GM23338 (cell line): Measurements from ENCODE around the gene THSD7A. TPM values are rescaled to one million over a fixed set of nuclear protein-coding genes. Genes with fewer than 3 reads are reported as not detected.

ENCODE experiments used
- ATAC-seq: fragments of 200-7000 bp; cut with Tn5 transposase; 3 replicates; pipeline ENCODE4 v1.9.1; 2020
- DNase-seq: peaks from one replicate; pipeline ENCODE4 v3.0.0-alpha.2; 2015; ENCODE audit warnings: low spot score
- H2AFZ ChIP-seq: fragments of 200-600 bp; sonication (generic); 2 replicates; pipeline ENCODE4 v1.8.0; 2016; ENCODE audit warnings: antibody characterized with exemption, mild to moderate bottlenecking, moderate library complexity
- H3F3A ChIP-seq: fragments of 200-600 bp; sonication (generic); replicated peaks from 2 replicates; pipeline ENCODE4 v1.8.0; 2017; ENCODE audit warnings: antibody characterized with exemption, mixed run types, low read depth
- H3K27ac ChIP-seq: fragments of 200-600 bp; sonication (generic); 2 replicates; pipeline ENCODE4 v1.6.1; 2016; ENCODE audit warnings: low read depth
- H3K27me3 ChIP-seq: fragments of 200-600 bp; sonication (generic); 2 replicates; pipeline ENCODE4 v1.8.0; 2016; ENCODE audit warnings: mild to moderate bottlenecking, mixed run types, moderate library complexity; ENCODE audit not compliant: insufficient read depth
- H3K36me3 ChIP-seq: fragments of 200-600 bp; sonication (generic); 2 replicates; pipeline ENCODE4 v1.8.0; 2016; ENCODE audit warnings: mild to moderate bottlenecking; ENCODE audit not compliant: insufficient read depth
- H3K4me1 ChIP-seq: fragments of 200-600 bp; sonication (generic); 2 replicates; pipeline ENCODE4 v1.8.0; 2016; ENCODE audit warnings: mild to moderate bottlenecking, moderate library complexity; ENCODE audit not compliant: insufficient read depth
- H3K4me2 ChIP-seq: fragments of 200-600 bp; sonication (generic); 2 replicates; pipeline ENCODE4 v1.7.1; 2017; ENCODE audit warnings: mixed run types
- H3K4me3 ChIP-seq: fragments of 200-600 bp; sonication (generic); 2 replicates; pipeline ENCODE4 v1.6.1; 2016; ENCODE audit warnings: mixed run types
- H3K79me2 ChIP-seq: fragments of 200-600 bp; sonication (generic); replicated peaks from 2 replicates; pipeline ENCODE4 v1.8.0; 2017; ENCODE audit warnings: mild to moderate bottlenecking; ENCODE audit not compliant: insufficient read depth
- H3K9me2 ChIP-seq: fragments of 200-600 bp; sonication (generic); 2 replicates; pipeline ENCODE4 v1.8.0; 2017; ENCODE audit not compliant: insufficient read depth
- H4K20me1 ChIP-seq: fragments of 200-600 bp; sonication (generic); replicated peaks from 2 replicates; pipeline ENCODE4 v1.8.0; 2017; ENCODE audit warnings: mild to moderate bottlenecking; ENCODE audit not compliant: insufficient read depth
- H3K27ac Mint-ChIP-seq: 2 replicates; pipeline ENCODE4 v1.8.0; 2020; ENCODE audit warnings: inconsistent platforms, mild to moderate bottlenecking, moderate library complexity, mixed read lengths
- H3K27me3 Mint-ChIP-seq: 3 replicates; pipeline ENCODE4 v1.8.0; 2022; ENCODE audit warnings: low read depth, mild to moderate bottlenecking, moderate library complexity, mixed read lengths, inconsistent platforms; ENCODE audit not compliant: insufficient read depth, poor library complexity
- H3K36me3 Mint-ChIP-seq: 3 replicates; pipeline ENCODE4 v1.8.0; 2021; ENCODE audit warnings: low read depth, mild to moderate bottlenecking, inconsistent platforms, moderate library complexity, mixed read lengths
- H3K4me1 Mint-ChIP-seq: 3 replicates; pipeline ENCODE4 v1.8.0; 2020; ENCODE audit warnings: mild to moderate bottlenecking, inconsistent platforms, mixed read lengths
- H3K4me3 Mint-ChIP-seq: 3 replicates; pipeline ENCODE4 v1.8.0; 2021; ENCODE audit warnings: moderate library complexity, mild to moderate bottlenecking, inconsistent platforms, mixed read lengths
- H3K9me3 Mint-ChIP-seq: 3 replicates; pipeline ENCODE4 v1.8.0; 2020; ENCODE audit warnings: moderate library complexity, mild to moderate bottlenecking, inconsistent platforms, mixed read lengths
- CREB1 ChIP-seq: fragments of 250-450 bp; sonication (Bioruptor Pico); IDR thresholded peaks from 2 replicates; pipeline ENCODE4 v1.5.0; 2020; ENCODE audit warnings: low read depth, mild to moderate bottlenecking, moderate library complexity
- CTCF ChIP-seq, 2 experiments: fragments of 200-600 bp in 1 of 2; sonication (generic) in 1 of 2; conservative IDR thresholded peaks; 2 replicates each; pipeline versions ENCODE4 v1.5.1 to v1.6.1; 2016 to 2017; ENCODE audit warnings: antibody characterized with exemption in 2 of 2, low read depth in 2 of 2, mild to moderate bottlenecking in 2 of 2, moderate library complexity in 1 of 2
- ETS1 ChIP-seq: IDR thresholded peaks from 2 replicates; pipeline ENCODE4 v1.6.1; 2016; ENCODE audit warnings: antibody characterized with exemption
- EZH2 ChIP-seq: fragments of 200-600 bp; sonication (generic); IDR thresholded peaks from one replicate; pipeline ENCODE4 v1.8.0; 2017; ENCODE audit warnings: antibody characterized with exemption, mild to moderate bottlenecking, low read depth; ENCODE audit not compliant: unreplicated experiment
- EZH2phosphoT487 ChIP-seq: fragments of 200-600 bp; sonication (generic); IDR thresholded peaks from one replicate; pipeline ENCODE4 v1.8.1; 2018; ENCODE audit warnings: antibody characterized with exemption; ENCODE audit not compliant: unreplicated experiment
- JUNB ChIP-seq: IDR thresholded peaks from one replicate; pipeline ENCODE4 v1.6.1; 2016; ENCODE audit warnings: antibody characterized with exemption; ENCODE audit not compliant: unreplicated experiment
- NANOG ChIP-seq: IDR thresholded peaks from 2 replicates; pipeline ENCODE4 v1.6.1; 2016; ENCODE audit warnings: antibody characterized with exemption, borderline replicate concordance
- POLR2AphosphoS5 ChIP-seq: IDR thresholded peaks from 2 replicates; pipeline ENCODE4 v1.6.1; 2016; ENCODE audit warnings: antibody characterized with exemption, low read depth
- REST ChIP-seq: IDR thresholded peaks from one replicate; pipeline ENCODE4 v1.6.1; 2018; ENCODE audit warnings: antibody characterized with exemption; ENCODE audit not compliant: unreplicated experiment
- STAT1 ChIP-seq: IDR thresholded peaks from one replicate; pipeline ENCODE4 v1.6.1; 2016; ENCODE audit warnings: antibody characterized with exemption; ENCODE audit not compliant: unreplicated experiment
- ZNF114 ChIP-seq: fragments of 250-450 bp; sonication (Bioruptor Pico); IDR thresholded peaks from 2 replicates; pipeline ENCODE4 v1.5.0; 2020; ENCODE audit warnings: mild to moderate bottlenecking, moderate library complexity
- ZNF331 ChIP-seq: fragments of 250-450 bp; sonication (Bioruptor Pico); IDR thresholded peaks from 2 replicates; pipeline ENCODE4 v1.5.0; 2020; ENCODE audit warnings: low read depth, mild to moderate bottlenecking, moderate library complexity
- polyA plus RNA-seq: library from polyadenylated mRNA; unstranded; fragments of >200 nt; fragmentation: Nextera tagmentation; extraction: Ambion mirVana; gene quantifications from 2 replicates; pipeline ENCODE4 v1.2.1, GENCODE V29; 2016
- total RNA-seq: library from RNA; depleted of rRNA; stranded (reverse); fragments of >200 nt; shearing (Covaris generic); gene quantifications from 2 replicates; pipeline ENCODE4 v1.2.3, GENCODE V29; 2014

Gene THSD7A
- total and polyA plus RNA-seq, 2 experiments from 2014 or later = 1.3 to 2.1 TPM

GRCh38 chr7:11633310-11633709 is 198.7 kb downstream of the THSD7A start:
- Histone ChIP-seq H2AFZ (no peak overlapping the region), H3K4me2 (no peak overlapping the region), H3K27ac (no peak overlapping the region), H3K36me3 (no peaks in the 10 kb centered on the region), H3K4me3 (no peak overlapping the region), H3F3A (no peaks in the 10 kb centered on the region), H4K20me1 (no peaks in the 10 kb centered on the region), H3K4me1 (0 out of 2 replicates have a peak, but pooled peaks cover 6% of the 10 kb centered on the region), H3K27me3 (no peaks in the 10 kb centered on the region), H3K79me2 (no peaks in the 10 kb centered on the region), H3K9me2 (no peaks in the 10 kb centered on the region)
- no peak for ATAC-seq
- no peak for DNase-seq
- Mint-ChIP-seq H3K36me3 (no peaks in the 10 kb centered on the region), H3K27ac (no peak overlapping the region), H3K4me1 (peaks cover 13% of the 10 kb centered on the region), H3K9me3 (no peaks in the 10 kb centered on the region), H3K27me3 (peaks cover 3% of the 10 kb centered on the region), H3K4me3 (no peak overlapping the region)
- TF ChIP-seq CREB1 (no peak), EZH2phosphoT487 (no peak), JUNB (no peak), ZNF114 (CRISPR knock-in tag) (no peak), POLR2AphosphoS5 (no peak), REST (no peak), NANOG (no peak), STAT1 (no peak), EZH2 (no peak), CTCF (conservative IDR thresholded peaks at IDR 0.05; ENCODE audit: low read depth in 2 of 2) (no peak), ZNF331 (CRISPR knock-in tag) (no peak), ETS1 (no peak)
